Caco-2 (cell line): ENCODE measurements around the gene SDC1. TPM values are rescaled to one million over a fixed set of nuclear protein-coding genes. Genes with fewer than 3 reads are reported as not detected.
A peak's percentile ranks its signal among the peaks of the same experiment; 100 is the strongest.

Source experiments
- BruUV-seq: library from RNA; stranded (reverse); fragments of 400-500 nt; replicated peaks from 2 replicates; lab custom pipeline; 2021; lab: Mats Ljungman, UMichigan
- CTCF ChIA-PET: fragments of 300-600 bp; sonication (Branson Sonifier 250); formaldehyde crosslinking; loops from one replicate; lab custom pipeline; 2022; ENCODE audit warnings: antibody characterized with exemption; lab: Charles Lee
- POLR2A ChIA-PET: fragments of 300-600 bp; sonication (Branson Sonifier 250); formaldehyde crosslinking; loops from one replicate; lab custom pipeline; 2022; ENCODE audit warnings: antibody characterized with exemption; lab: Charles Lee
- DNase-seq, 2 experiments: peaks; one replicate each; pipeline versions ENCODE4 v3.0.0 to v3.0.0-alpha.2; 2020 to 2022
- H3K27me3 ChIP-seq: replicated peaks from 2 replicates; pipeline ENCODE4 v1.6.0; 2011; ENCODE audit warnings: low read length; ENCODE audit not compliant: control insufficient read depth, insufficient read depth
- H3K36me3 ChIP-seq: 2 replicates; pipeline ENCODE4 v1.5.1; 2011; ENCODE audit warnings: low read length; ENCODE audit not compliant: control insufficient read depth, insufficient read depth
- H3K4me1 ChIP-seq: fragments of 250-450 bp; sonication (Bioruptor Pico); 2 replicates; pipeline ENCODE4 v1.5.1; 2020; ENCODE audit warnings: mild to moderate bottlenecking
- H3K4me3 ChIP-seq: 2 replicates; pipeline ENCODE4 v1.5.1; 2011; ENCODE audit warnings: low read depth, mild to moderate bottlenecking, control low read depth, low read length
- H3K9me3 ChIP-seq: fragments of 250-450 bp; sonication (Bioruptor Pico); 2 replicates; pipeline ENCODE4 v1.5.1; 2020; ENCODE audit warnings: mild to moderate bottlenecking, moderate library complexity
- H3K27ac Mint-ChIP-seq: one replicate; pipeline ENCODE4 v1.8.0; 2022; ENCODE audit warnings: mixed read lengths; ENCODE audit not compliant: unreplicated experiment
- H3K27me3 Mint-ChIP-seq: one replicate; pipeline ENCODE4 v1.8.0; 2022; ENCODE audit warnings: mixed read lengths; ENCODE audit not compliant: insufficient read depth, unreplicated experiment
- H3K36me3 Mint-ChIP-seq: one replicate; pipeline ENCODE4 v1.8.0; 2022; ENCODE audit warnings: mild to moderate bottlenecking, mixed read lengths; ENCODE audit not compliant: insufficient read depth, unreplicated experiment
- H3K4me1 Mint-ChIP-seq: one replicate; pipeline ENCODE4 v1.8.0; 2022; ENCODE audit warnings: low read depth, mixed read lengths; ENCODE audit not compliant: unreplicated experiment
- H3K4me3 Mint-ChIP-seq: one replicate; pipeline ENCODE4 v1.8.0; 2022; ENCODE audit warnings: mild to moderate bottlenecking, moderate library complexity, mixed read lengths; ENCODE audit not compliant: unreplicated experiment
- H3K9me3 Mint-ChIP-seq: one replicate; pipeline ENCODE4 v1.8.0; 2022; ENCODE audit warnings: mixed read lengths; ENCODE audit not compliant: unreplicated experiment
- CTCF ChIP-seq, 2 experiments: fragments of 200-600 bp in 1 of 2; IDR thresholded peaks; 1 replicate in 1 of 2; 2 replicates in 1 of 2; pipeline versions ENCODE4 v1.5.1 to v1.8.0; 2011 to 2022; ENCODE audit warnings: antibody characterized with exemption in 1 of 2, control low read depth in 1 of 2, inconsistent platforms in 1 of 2, low read depth in 1 of 2, low read length in 1 of 2, mild to moderate bottlenecking in 1 of 2, moderate library complexity in 1 of 2; ENCODE audit not compliant: insufficient read depth in 1 of 2, severe bottlenecking in 1 of 2, unreplicated experiment in 1 of 2
- intact Hi-C: fragments of 100-400 bp; cut with micrococcal nuclease; formaldehyde crosslinking; loops from one replicate; pipeline ENCODE4 v1.10.0; 2022; ENCODE audit not compliant: unreplicated experiment
- total RNA-seq: library from RNA; stranded (reverse); gene quantifications from 2 replicates; pipeline ENCODE4 v1.2.3, GENCODE V29; 2022

Gene SDC1
- total RNA-seq, 1 experiment from 2014 or later, result 24.3 TPM

- Mint-ChIP-seq H3K4me3 (no peak overlapping the region), H3K27ac (no peak overlapping the region), H3K4me1 (peaks cover 20% of the 10 kb centered on the region), H3K9me3 (no peaks in the 10 kb centered on the region), H3K36me3 (no peaks in the 10 kb centered on the region), H3K27me3 (no peaks in the 10 kb centered on the region)
- H3K4me1 ChIP-seq, result peaks cover 20% of the 10 kb centered on the region
- TF ChIP-seq CTCF (IDR thresholded peaks at IDR 0.05; ENCODE audit: insufficient read depth in 1 of 2, low read depth in 1 of 2, low read length in 1 of 2, severe bottlenecking in 1 of 2, unreplicated experiment in 1 of 2), result no peak
- ChIA-PET POLR2A (interaction anchor here (0.6 kb wide), 1 partner anchor 35 kb away, joined by 3 read pairs; no protein-coding TSS in a partner anchor), CTCF (interaction anchor here (3.1 kb wide), 1 partner anchor 46 kb away, joined by 13 read pairs; the partner anchor contains the start of gene SDC1)
- intact Hi-C loops, result no loop called here
- BruUV-seq, result no TSS peak
- H3K27me3 ChIP-seq, result no peaks in the 10 kb centered on the region
- H3K36me3 ChIP-seq, result no peaks in the 10 kb centered on the region
- no peak overlapping the region for H3K4me3 ChIP-seq
- no peak for DNase-seq
- no peaks in the 10 kb centered on the region for H3K9me3 ChIP-seq
Measured at GRCh38 chr2:20179466-20179754, 45.5 kb downstream of the SDC1 start.

GRCh38 chr2:20178666-20179465 is 46.1 kb downstream of the SDC1 start:
- peaks cover 20% of the 10 kb centered on the region for H3K4me1 Mint-ChIP-seq
- Histone ChIP-seq H3K9me3 (no peaks in the 10 kb centered on the region), H3K4me3 (no peak overlapping the region), H3K36me3 (no peaks in the 10 kb centered on the region), H3K27me3 (no peaks in the 10 kb centered on the region), H3K4me1 (peaks cover 15% of the 10 kb centered on the region)
- BruUV-seq, result no TSS peak
- H3K27ac Mint-ChIP-seq, result no peak overlapping the region
- TF ChIP-seq CTCF (IDR thresholded peaks at IDR 0.05; ENCODE audit: insufficient read depth in 1 of 2, low read depth in 1 of 2, low read length in 1 of 2, severe bottlenecking in 1 of 2, unreplicated experiment in 1 of 2), result no peak
- no peaks in the 10 kb centered on the region for H3K27me3 Mint-ChIP-seq
- no peak overlapping the region for H3K4me3 Mint-ChIP-seq
- DNase-seq, result peak in 1 of 2 experiments; percentile 20
- ChIA-PET CTCF (interaction anchor here (3.1 kb wide), 1 partner anchor 47 kb away, joined by 13 read pairs; the partner anchor contains the start of gene SDC1), POLR2A (no interaction called here)
- H3K36me3 Mint-ChIP-seq, result no peaks in the 10 kb centered on the region
- intact Hi-C loops, result no loop called here
- no peaks in the 10 kb centered on the region for H3K9me3 Mint-ChIP-seq

- ChIA-PET CTCF (interaction anchor here (1.0 to 3.1 kb wide), 3 partner anchors 13 to 47 kb away, joined by 3 to 13 read pairs (median 3); partner anchors contain the start of gene SDC1), POLR2A (no interaction called here)
- H3K9me3 ChIP-seq, result no peaks in the 10 kb centered on the region
- H3K4me1 ChIP-seq, result peaks cover 9% of the 10 kb centered on the region
- no TSS peak for BruUV-seq
- H3K9me3 Mint-ChIP-seq, result no peaks in the 10 kb centered on the region
- no peaks in the 10 kb centered on the region for H3K27me3 Mint-ChIP-seq
- TF ChIP-seq CTCF (IDR thresholded peaks at IDR 0.05; ENCODE audit: insufficient read depth in 1 of 2, low read depth in 1 of 2, low read length in 1 of 2, severe bottlenecking in 1 of 2, unreplicated experiment in 1 of 2), result no peak
- no peaks in the 10 kb centered on the region for H3K36me3 Mint-ChIP-seq
- no peak overlapping the region for H3K4me3 Mint-ChIP-seq
- intact Hi-C loops, result no loop called here
- peak in 1 of 2 experiments; percentile 27 for DNase-seq
- H3K27me3 ChIP-seq, result no peaks in the 10 kb centered on the region
- H3K4me3 ChIP-seq, result no peak overlapping the region
- H3K27ac Mint-ChIP-seq, result no peak overlapping the region
- peaks cover 15% of the 10 kb centered on the region for H3K4me1 Mint-ChIP-seq
- H3K36me3 ChIP-seq, result no peaks in the 10 kb centered on the region
Measured at GRCh38 chr2:20178249-20178607, 46.7 kb downstream of the SDC1 start.
